Type B pancreatic cell (in vitro differentiated cells): ENCODE results near the gene TLR6. TPM values are rescaled to one million over a fixed set of nuclear protein-coding genes. Genes with fewer than 3 reads are reported as not detected.
A peak's percentile ranks its signal among the peaks of the same experiment; 100 is the strongest.
"Not testable (repeated sequence)": the region's sequence is repeated elsewhere in the genome, so short reads cannot be mapped to it uniquely, and the experiment has no call there.

ENCODE experiments used
- DNase-seq: peaks from one replicate; pipeline ENCODE4 v3.0.0; 2021; ENCODE audit warnings: mixed read lengths; ENCODE audit not compliant: unreplicated experiment; ENCODE audit errors: extremely low spot score
- H3K27ac Mint-ChIP-seq: 2 replicates; pipeline ENCODE4 v1.8.0; 2021; ENCODE audit warnings: mild to moderate bottlenecking, mixed read lengths
- H3K27me3 Mint-ChIP-seq: 2 replicates; pipeline ENCODE4 v1.8.0; 2021; ENCODE audit warnings: mixed read lengths
- H3K36me3 Mint-ChIP-seq: 2 replicates; pipeline ENCODE4 v1.8.0; 2021; ENCODE audit warnings: mixed read lengths
- H3K4me1 Mint-ChIP-seq: one replicate; pipeline ENCODE4 v1.8.0; 2021; ENCODE audit warnings: mixed read lengths; ENCODE audit not compliant: unreplicated experiment
- H3K4me3 Mint-ChIP-seq: 2 replicates; pipeline ENCODE4 v1.8.0; 2021; ENCODE audit warnings: mild to moderate bottlenecking, mixed read lengths
- H3K9me3 Mint-ChIP-seq: 2 replicates; pipeline ENCODE4 v1.8.0; 2021; ENCODE audit warnings: mixed read lengths
- CTCF ChIP-seq: fragments of 200-600 bp; sonication (generic); conservative IDR thresholded peaks from 2 replicates; pipeline ENCODE4 v1.5.0; 2021; ENCODE audit warnings: antibody characterized with exemption, mild to moderate bottlenecking
- microRNA-seq: library from miRNA; unstranded; fragments of <30 nt; microRNA quantifications from one replicate; pipeline ENCODE4, GENCODE V29; 2020
- total RNA-seq: library from RNA; stranded (reverse); gene quantifications from 2 replicates; pipeline ENCODE4 v1.2.1, GENCODE V29; 2021; ENCODE audit warnings: low replicate concordance

The TLR6 gene
- total RNA-seq, 1 donor from 2014 or later, result 0.56 TPM

- H3K36me3 Mint-ChIP-seq, result no peaks in the 10 kb centered on the region
- DNase-seq, result no peak
- H3K4me3 Mint-ChIP-seq, result no peak overlapping the region
- H3K9me3 Mint-ChIP-seq, result peaks cover 6% of the 10 kb centered on the region
- TF ChIP-seq CTCF, result no peak
- no peaks in the 10 kb centered on the region for H3K4me1 Mint-ChIP-seq
- no peak overlapping the region for H3K27ac Mint-ChIP-seq
- H3K27me3 Mint-ChIP-seq, result peaks cover 2% of the 10 kb centered on the region
Observed at GRCh38 chr4:38780833-38781484, 75.7 kb downstream of the TLR6 start.

- no peaks in the 10 kb centered on the region for H3K36me3 Mint-ChIP-seq
- H3K9me3 Mint-ChIP-seq, result peaks cover 6% of the 10 kb centered on the region
- DNase-seq, result no peak
- no peak overlapping the region for H3K27ac Mint-ChIP-seq
- peaks cover 2% of the 10 kb centered on the region for H3K27me3 Mint-ChIP-seq
- no peaks in the 10 kb centered on the region for H3K4me1 Mint-ChIP-seq
- no peak for TF ChIP-seq CTCF
- no peak overlapping the region for H3K4me3 Mint-ChIP-seq
Observed at GRCh38 chr4:38779790-38780189, 76.8 kb downstream of the TLR6 start.

GRCh38 chr4:38777925-38778324, 78.7 kb downstream of the TLR6 start:
- H3K27me3 Mint-ChIP-seq, H3K4me3 Mint-ChIP-seq, H3K4me1 Mint-ChIP-seq, DNase-seq, H3K27ac Mint-ChIP-seq, H3K36me3 Mint-ChIP-seq: not testable (repeated sequence)
- peaks cover 15% of the 10 kb centered on the region for H3K9me3 Mint-ChIP-seq

GRCh38 chr4:38775326-38775725, 81.3 kb downstream of the TLR6 start:
- Mint-ChIP-seq H3K36me3 (no peaks in the 10 kb centered on the region), H3K9me3 (peaks cover 15% of the 10 kb centered on the region), H3K27me3 (no peaks in the 10 kb centered on the region), H3K27ac (no peak overlapping the region), H3K4me1 (no peaks in the 10 kb centered on the region), H3K4me3 (no peak overlapping the region)
- no peak for TF ChIP-seq CTCF
- DNase-seq, result no peak

GRCh38 chr4:38774181-38774955, 82.2 kb downstream of the TLR6 start:
- no peak overlapping the region for H3K4me3 Mint-ChIP-seq
- H3K4me1 Mint-ChIP-seq, result peaks cover under 1% of the 10 kb centered on the region
- no peak for DNase-seq
- H3K9me3 Mint-ChIP-seq, result peaks cover 15% of the 10 kb centered on the region
- no peak overlapping the region for H3K27ac Mint-ChIP-seq
- H3K27me3 Mint-ChIP-seq, result no peaks in the 10 kb centered on the region
- TF ChIP-seq CTCF, result no peak
- no peaks in the 10 kb centered on the region for H3K36me3 Mint-ChIP-seq

Small RNAs within 50 kb of the gene (microRNA-seq; reads per million reads assigned to microRNA genes)
- gene MIR574, result 305 reads per million, percentile 73 among the genes with 10 or more reads in this experiment

Other genes starting within 250 kb of the TLR6 start
- gene KLF3, start 192.6 kb downstream of the TLR6 start, total RNA-seq, result 62.0 and 106 TPM in 2 replicates
- 0.22 and 0.81 TPM in 2 replicates for gene TLR10, start 73.8 kb downstream of the TLR6 start, total RNA-seq
- 0.36 and 0.55 TPM in 2 replicates for gene TLR1, start 52.0 kb downstream of the TLR6 start, total RNA-seq
- gene FAM114A1, start 11.0 kb upstream of the TLR6 start, total RNA-seq, result 33.9 and 54.2 TPM in 2 replicates
- not detected in 2 replicates for gene TMEM156, start 175.6 kb upstream of the TLR6 start, total RNA-seq
- gene KLHL5, start 205.4 kb upstream of the TLR6 start, total RNA-seq, result 15.7 and 27.3 TPM in 2 replicates